ENCODE data around the gene GASK1B.
A peak's percentile ranks its signal among the peaks of the same experiment; 100 is the strongest.

GASK1B gene

GRCh38 chr4:158176776-158177175 is 4.0 kb upstream of the GASK1B start:
- Histone ChIP-seq H3K36me3 (ENCODE audit: control insufficient read depth in 1 of 2, insufficient read depth in 2 of 2, low read depth in 1 of 2, low read length in 2 of 2) (no peaks in the 10 kb centered on the region), H3K4me3 (ENCODE audit: insufficient read depth in 1 of 2, low read depth in 1 of 2, low read length in 2 of 2) (no peak overlapping the region), H3K18ac (ENCODE audit: low read depth in 1 of 2, low read length in 2 of 2) (no peak overlapping the region), H3K27ac (ENCODE audit: low read length, poor library complexity, severe bottlenecking) (no peak overlapping the region), H2BK12ac (ENCODE audit: low read length in 2 of 2) (no peak overlapping the region), H2BK120ac (ENCODE audit: low read depth, low read length) (no peak overlapping the region), H3K4ac (ENCODE audit: low read depth in 1 of 2, low read length in 2 of 2) (no peak overlapping the region), H3K4me1 (ENCODE audit: control insufficient read depth, insufficient read depth, low read depth, low read length) (peaks cover 1% of the 10 kb centered on the region), H4K91ac (ENCODE audit: low read length) (no peak overlapping the region), H2BK15ac (ENCODE audit: low read depth, poor library complexity, severe bottlenecking) (no peak overlapping the region), H3K27me3 (ENCODE audit: control insufficient read depth in 1 of 2, insufficient read depth in 1 of 2, low read length in 2 of 2) (no peaks in the 10 kb centered on the region), H2AFZ (ENCODE audit: low read depth, low read length) (no peak overlapping the region), H2BK5ac (ENCODE audit: low read depth, low read length, poor library complexity, severe bottlenecking) (no peak overlapping the region), H3K9me3 (ENCODE audit: control insufficient read depth, low read length) (no peaks in the 10 kb centered on the region), H2AK5ac (ENCODE audit: low read length, severe bottlenecking) (no peak overlapping the region), H3K4me2 (ENCODE audit: low read length, poor library complexity, severe bottlenecking) (no peak overlapping the region), H4K8ac (ENCODE audit: low read length) (no peak overlapping the region), H3K79me1 (replicated peaks; ENCODE audit: low read length, poor library complexity, severe bottlenecking) (no peaks in the 10 kb centered on the region), H3K9ac (ENCODE audit: low read length) (no peak overlapping the region), H3K23ac (ENCODE audit: low read length in 2 of 2) (no peak overlapping the region), H3K14ac (ENCODE audit: low read length in 2 of 2) (no peak overlapping the region)
- no peak for DNase-seq

GRCh38 chr4:158176108-158176507 is 3.3 kb upstream of the GASK1B start:
- Histone ChIP-seq H2BK5ac (ENCODE audit: low read depth, low read length, poor library complexity, severe bottlenecking) (no peak overlapping the region), H3K36me3 (ENCODE audit: control insufficient read depth in 1 of 2, insufficient read depth in 2 of 2, low read depth in 1 of 2, low read length in 2 of 2) (peaks cover 0 to 1% of the 10 kb centered on the region in 2 experiments), H4K8ac (ENCODE audit: low read length) (no peak overlapping the region), H2BK120ac (ENCODE audit: low read depth, low read length) (no peak overlapping the region), H3K4me2 (ENCODE audit: low read length, poor library complexity, severe bottlenecking) (no peak overlapping the region), H3K14ac (ENCODE audit: low read length in 2 of 2) (no peak overlapping the region), H3K9me3 (ENCODE audit: control insufficient read depth, low read length) (no peaks in the 10 kb centered on the region), H3K23ac (ENCODE audit: low read length in 2 of 2) (no peak overlapping the region), H2BK12ac (ENCODE audit: low read length in 2 of 2) (no peak overlapping the region), H3K4ac (ENCODE audit: low read depth in 1 of 2, low read length in 2 of 2) (no peak overlapping the region), H3K27me3 (ENCODE audit: control insufficient read depth in 1 of 2, insufficient read depth in 1 of 2, low read length in 2 of 2) (no peaks in the 10 kb centered on the region), H3K27ac (ENCODE audit: low read length, poor library complexity, severe bottlenecking) (no peak overlapping the region), H3K18ac (ENCODE audit: low read depth in 1 of 2, low read length in 2 of 2) (no peak overlapping the region), H3K4me3 (ENCODE audit: insufficient read depth in 1 of 2, low read depth in 1 of 2, low read length in 2 of 2) (no peak overlapping the region), H3K4me1 (ENCODE audit: control insufficient read depth, insufficient read depth, low read depth, low read length) (peaks cover 4% of the 10 kb centered on the region), H2AK5ac (ENCODE audit: low read length, severe bottlenecking) (no peak overlapping the region), H3K79me1 (replicated peaks; ENCODE audit: low read length, poor library complexity, severe bottlenecking) (peaks cover under 1% of the 10 kb centered on the region), H2AFZ (ENCODE audit: low read depth, low read length) (no peak overlapping the region), H3K9ac (ENCODE audit: low read length) (no peak overlapping the region), H2BK15ac (ENCODE audit: low read depth, poor library complexity, severe bottlenecking) (no peak overlapping the region), H4K91ac (ENCODE audit: low read length) (no peak overlapping the region)
- DNase-seq: no peak
- WGBS: 92% methylated on average over 2 of the region's 2 CpGs

DNA sequence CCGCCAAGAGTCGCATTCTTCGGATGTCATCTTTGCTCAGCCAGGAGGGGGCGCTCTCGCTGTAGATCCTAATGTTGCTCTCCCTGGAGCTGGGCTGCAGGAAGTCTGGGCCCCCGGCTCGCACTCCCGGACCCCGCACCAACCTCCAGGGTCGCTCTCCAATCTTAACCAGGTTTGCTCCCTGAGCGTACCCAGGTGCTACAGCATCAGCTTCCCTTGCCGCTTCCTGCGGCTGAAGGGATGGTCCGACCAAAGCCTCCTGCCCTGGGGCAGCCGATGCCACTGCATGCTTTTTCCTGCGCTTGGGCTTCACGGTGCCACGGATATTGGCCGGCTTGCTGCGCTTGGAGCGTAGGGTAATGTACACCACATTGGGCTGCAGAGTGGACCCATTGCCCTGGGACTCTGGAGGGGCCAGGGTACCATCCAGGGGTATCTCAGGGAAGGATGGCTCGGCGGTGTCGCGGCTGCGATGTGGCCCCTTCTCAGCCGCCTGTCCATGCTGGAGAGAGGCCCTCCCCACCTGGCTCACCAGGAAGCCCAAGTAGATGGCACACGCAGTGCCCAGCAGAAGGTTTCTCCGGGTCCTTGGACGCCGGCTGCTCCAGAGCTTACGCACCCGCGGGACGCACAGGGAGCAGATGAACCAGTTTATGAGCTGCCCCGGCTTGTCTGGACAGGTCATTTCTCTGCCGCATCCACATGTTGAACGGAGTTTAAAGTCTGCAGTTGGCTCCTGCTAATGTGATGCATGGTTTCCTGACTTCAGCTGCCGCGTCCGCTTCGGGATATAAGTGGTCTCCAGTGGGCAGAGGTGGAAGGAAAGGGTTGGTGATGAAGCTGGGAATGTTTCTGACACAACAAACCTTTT is 1.9 kb downstream of the GASK1B start:
- H2BK120ac ChIP-seq (ENCODE audit: low read depth, low read length): peak overlapping the region; percentile 96
- H3K9me3 ChIP-seq (ENCODE audit: control insufficient read depth, low read length): no peaks in the 10 kb centered on the region
- peaks cover 8 to 10% of the 10 kb centered on the region in 2 experiments for H3K36me3 ChIP-seq (ENCODE audit: control insufficient read depth in 1 of 2, insufficient read depth in 2 of 2, low read depth in 1 of 2, low read length in 2 of 2)
- peaks cover 12% of the 10 kb centered on the region for H3K79me1 ChIP-seq (replicated peaks; ENCODE audit: low read length, poor library complexity, severe bottlenecking)
- peak overlapping the region; percentile 19 to 47 for H3K14ac ChIP-seq (ENCODE audit: low read length in 2 of 2)
- H2BK15ac ChIP-seq (ENCODE audit: low read depth, poor library complexity, severe bottlenecking): peak overlapping the region; percentile 44
- H3K27me3 ChIP-seq (ENCODE audit: control insufficient read depth in 1 of 2, insufficient read depth in 1 of 2, low read length in 2 of 2): no peaks in the 10 kb centered on the region
- H3K4me1 ChIP-seq (ENCODE audit: control insufficient read depth, insufficient read depth, low read depth, low read length): peaks cover 11% of the 10 kb centered on the region
- peak; percentile 44 for DNase-seq
- H3K4me3 ChIP-seq (ENCODE audit: insufficient read depth in 1 of 2, low read depth in 1 of 2, low read length in 2 of 2): peak overlapping the region; percentile 47 to 94
- H4K91ac ChIP-seq (ENCODE audit: low read length): peak overlapping the region; percentile 73
- peak overlapping the region; percentile 19 to 89 for H2BK12ac ChIP-seq (ENCODE audit: low read length in 2 of 2)
- peak overlapping the region; percentile 57 to 62 for H3K4ac ChIP-seq (ENCODE audit: low read depth in 1 of 2, low read length in 2 of 2)
- H3K27ac ChIP-seq (ENCODE audit: low read length, poor library complexity, severe bottlenecking): peak overlapping the region; percentile 43
- H3K23ac ChIP-seq (ENCODE audit: low read length in 2 of 2): no peak overlapping the region
- no peak overlapping the region for H2AFZ ChIP-seq (ENCODE audit: low read depth, low read length)
- peak overlapping the region; percentile 79 to 93 for H3K18ac ChIP-seq (ENCODE audit: low read depth in 1 of 2, low read length in 2 of 2)
- H3K9ac ChIP-seq (ENCODE audit: low read length): peak overlapping the region; percentile 93
- whole genome bisulfite sequencing: 85% methylated on average over 42 of the region's 42 CpGs
- peak overlapping the region; percentile 86 for H2AK5ac ChIP-seq (ENCODE audit: low read length, severe bottlenecking)
- H2BK5ac ChIP-seq (ENCODE audit: low read depth, low read length, poor library complexity, severe bottlenecking): no peak overlapping the region
- H4K8ac ChIP-seq (ENCODE audit: low read length): peak overlapping the region; percentile 92
- H3K4me2 ChIP-seq (ENCODE audit: low read length, poor library complexity, severe bottlenecking): peak overlapping the region; percentile 60

GRCh38 chr4:158169931-158170690 is 2.7 kb downstream of the GASK1B start:
- H3K36me3 ChIP-seq (ENCODE audit: control insufficient read depth in 1 of 2, insufficient read depth in 2 of 2, low read depth in 1 of 2, low read length in 2 of 2): peaks cover 8 to 10% of the 10 kb centered on the region in 2 experiments
- no peak overlapping the region for H2BK5ac ChIP-seq (ENCODE audit: low read depth, low read length, poor library complexity, severe bottlenecking)
- peak; percentile 40 for DNase-seq

More at GRCh38 chr4:158169931-158170690, 2.7 kb downstream of the GASK1B start:
- Histone ChIP-seq H3K4ac (ENCODE audit: low read depth in 1 of 2, low read length in 2 of 2) (peak overlapping the region; percentile 32 to 57), H3K23ac (ENCODE audit: low read length in 2 of 2) (no peak overlapping the region), H3K27me3 (ENCODE audit: control insufficient read depth in 1 of 2, insufficient read depth in 1 of 2, low read length in 2 of 2) (no peaks in the 10 kb centered on the region), H4K8ac (ENCODE audit: low read length) (peak overlapping the region; percentile 92), H3K4me3 (ENCODE audit: insufficient read depth in 1 of 2, low read depth in 1 of 2, low read length in 2 of 2) (peak overlapping the region; percentile 47 to 94), H2AFZ (ENCODE audit: low read depth, low read length) (no peak overlapping the region), H3K18ac (ENCODE audit: low read depth in 1 of 2, low read length in 2 of 2) (peak overlapping the region; percentile 79 to 93), H3K9ac (ENCODE audit: low read length) (peak overlapping the region; percentile 93), H4K91ac (ENCODE audit: low read length) (peak overlapping the region; percentile 73), H3K79me1 (replicated peaks; ENCODE audit: low read length, poor library complexity, severe bottlenecking) (peaks cover 12% of the 10 kb centered on the region), H3K27ac (ENCODE audit: low read length, poor library complexity, severe bottlenecking) (peak overlapping the region; percentile 43), H3K14ac (ENCODE audit: low read length in 2 of 2) (peak overlapping the region; percentile 19 to 51), H2AK5ac (ENCODE audit: low read length, severe bottlenecking) (peak overlapping the region; percentile 86), H2BK120ac (ENCODE audit: low read depth, low read length) (no peak overlapping the region), H3K4me2 (ENCODE audit: low read length, poor library complexity, severe bottlenecking) (peak overlapping the region; percentile 60), H2BK15ac (ENCODE audit: low read depth, poor library complexity, severe bottlenecking) (no peak overlapping the region), H2BK12ac (ENCODE audit: low read length in 2 of 2) (peak overlapping the region; percentile 19 to 89), H3K4me1 (ENCODE audit: control insufficient read depth, insufficient read depth, low read depth, low read length) (peaks cover 11% of the 10 kb centered on the region), H3K9me3 (ENCODE audit: control insufficient read depth, low read length) (no peaks in the 10 kb centered on the region)
- 81% methylated on average over 18 of the region's 18 CpGs for WGBS

Data from mesenchymal stem cell (in vitro differentiated cells and primary cell).